IMR-90 (cell line): ENCODE results near the gene BTG3. TPM values are rescaled to one million over a fixed set of nuclear protein-coding genes. Genes with fewer than 3 reads are reported as not detected.

Source experiments
- ATAC-seq: fragments of 200-7000 bp; cut with Tn5 transposase; 2 replicates; pipeline ENCODE4 v1.9.1; 2020; ENCODE audit warnings: low read depth, mild to moderate bottlenecking, moderate library complexity
- BruUV-seq: library from RNA; stranded (reverse); fragments of 400-500 nt; replicated peaks from 2 replicates; lab custom pipeline; 2021; lab: Mats Ljungman, UMichigan
- CTCF ChIA-PET: fragments of 300-600 bp; formaldehyde crosslinking; extraction: SDS; loops from one replicate; lab custom pipeline; 2021; ENCODE audit warnings: antibody characterized with exemption; lab: Yijun Ruan, JAX
- POLR2A ChIA-PET: fragments of 300-600 bp; sonication (Branson Sonifier 250); formaldehyde crosslinking; loops from one replicate; lab custom pipeline; 2022; ENCODE audit warnings: antibody characterized with exemption; ENCODE audit not compliant: unreplicated experiment; lab: Charles Lee
- DNase-seq: peaks from one replicate; pipeline ENCODE4 v3.0.0; 2013
- H2AFZ ChIP-seq: replicated peaks from 2 replicates; pipeline ENCODE3; 2013; ENCODE audit warnings: low read length, mild to moderate bottlenecking; ENCODE audit not compliant: poor library complexity
- H2AK5ac ChIP-seq: 2 replicates; pipeline ENCODE4 v1.6.1; 2013; ENCODE audit warnings: low read depth, low read length, inconsistent platforms
- H2AK9ac ChIP-seq: replicated peaks from 2 replicates; pipeline ENCODE3; 2013; ENCODE audit warnings: mild to moderate bottlenecking, low read depth, low read length, moderate library complexity; ENCODE audit not compliant: poor library complexity
- H2BK120ac ChIP-seq: 2 replicates; pipeline ENCODE4 v1.6.1; 2013; ENCODE audit warnings: low read depth, low read length, inconsistent platforms
- H2BK15ac ChIP-seq: 3 replicates; pipeline ENCODE4 v1.6.1; 2013; ENCODE audit warnings: low read depth, low read length, inconsistent platforms
- H2BK20ac ChIP-seq: 2 replicates; pipeline ENCODE4 v1.6.1; 2013; ENCODE audit warnings: low read depth, mild to moderate bottlenecking, inconsistent platforms, low read length, moderate library complexity
- H2BK5ac ChIP-seq: 2 replicates; pipeline ENCODE4 v1.6.1; 2013; ENCODE audit warnings: mild to moderate bottlenecking, low read depth, low read length, inconsistent platforms; ENCODE audit not compliant: poor library complexity, severe bottlenecking
- H3K14ac ChIP-seq: replicated peaks from 2 replicates; pipeline ENCODE4 v1.6.1; 2013; ENCODE audit warnings: low read depth, low read length, inconsistent platforms
- H3K18ac ChIP-seq: 2 replicates; pipeline ENCODE4 v1.6.1; 2013; ENCODE audit warnings: low read depth, low read length, control low read depth
- H3K23ac ChIP-seq: 2 replicates; pipeline ENCODE4 v1.6.1; 2013; ENCODE audit warnings: low read depth, low read length, inconsistent platforms
- H3K27ac ChIP-seq: 2 replicates; pipeline ENCODE4 v1.5.1; 2013; ENCODE audit warnings: mild to moderate bottlenecking, control low read depth, low read length; ENCODE audit not compliant: insufficient read depth
- H3K27me3 ChIP-seq: 2 replicates; pipeline ENCODE4 v1.6.1; 2013; ENCODE audit warnings: low read length; ENCODE audit not compliant: control insufficient read depth, insufficient read depth
- H3K36me3 ChIP-seq: 2 replicates; pipeline ENCODE4 v1.6.1; 2013; ENCODE audit warnings: low read length, mixed read lengths; ENCODE audit not compliant: control insufficient read depth, insufficient read depth
- H3K4ac ChIP-seq: 2 replicates; pipeline ENCODE4 v1.6.1; 2013; ENCODE audit warnings: low read depth, low read length, inconsistent platforms
- H3K4me1 ChIP-seq: 2 replicates; pipeline ENCODE4 v1.6.1; 2013; ENCODE audit warnings: low read length, mixed read lengths; ENCODE audit not compliant: control insufficient read depth, insufficient read depth
- H3K4me2 ChIP-seq: 2 replicates; pipeline ENCODE4 v1.6.1; 2013; ENCODE audit warnings: low read depth, mild to moderate bottlenecking, control low read depth, low read length, moderate library complexity
- H3K4me3 ChIP-seq: 2 replicates; pipeline ENCODE4 v1.5.1; 2013; ENCODE audit warnings: low read depth, mild to moderate bottlenecking, control low read depth, low read length, moderate library complexity; ENCODE audit not compliant: insufficient read depth
- H3K56ac ChIP-seq: 2 replicates; pipeline ENCODE4 v1.6.1; 2013; ENCODE audit warnings: low read length, inconsistent platforms; ENCODE audit not compliant: insufficient read depth; ENCODE audit errors: extremely low read depth
- H3K79me1 ChIP-seq, 2 experiments: 2 replicates each; pipeline ENCODE4 v1.6.1; 2013; ENCODE audit warnings: low read length in 2 of 2, inconsistent platforms in 1 of 2, low read depth in 1 of 2
- H3K9ac ChIP-seq: 2 replicates; pipeline ENCODE4 v1.6.1; 2013; ENCODE audit warnings: low read depth, low read length, control low read depth
- H3K9me1 ChIP-seq: 2 replicates; pipeline ENCODE4 v1.6.1; 2013; ENCODE audit warnings: low read length, inconsistent platforms; ENCODE audit not compliant: insufficient read depth
- H3K9me3 ChIP-seq: 2 replicates; pipeline ENCODE4 v1.6.1; 2013; ENCODE audit warnings: low read length; ENCODE audit not compliant: control insufficient read depth, insufficient read depth
- H4K20me1 ChIP-seq: 2 replicates; pipeline ENCODE4 v1.6.1; 2013; ENCODE audit warnings: low read length, inconsistent platforms; ENCODE audit not compliant: insufficient read depth
- H4K5ac ChIP-seq: 2 replicates; pipeline ENCODE4 v1.6.1; 2013; ENCODE audit warnings: mild to moderate bottlenecking, low read depth, low read length, control low read depth
- H4K8ac ChIP-seq, 2 experiments: 2 replicates each; pipeline ENCODE4 v1.6.1; 2013; ENCODE audit warnings: low read depth in 2 of 2, low read length in 2 of 2, control low read depth in 1 of 2, inconsistent platforms in 1 of 2
- H4K91ac ChIP-seq: 2 replicates; pipeline ENCODE4 v1.6.1; 2013; ENCODE audit warnings: low read depth, low read length, inconsistent platforms; ENCODE audit not compliant: insufficient read depth
- CHD1 ChIP-seq: IDR thresholded peaks from 2 replicates; pipeline ENCODE4 v1.6.1; 2012; ENCODE audit warnings: low read depth, low read length, improper control_type of control experiment
- ELK1 ChIP-seq: fragments of 150-350 bp; IDR thresholded peaks from 2 replicates; pipeline ENCODE4 v1.6.1; 2016; ENCODE audit warnings: low read depth, mild to moderate bottlenecking, low read length, moderate library complexity, borderline replicate concordance
- FOS ChIP-seq: fragments of 150-350 bp; IDR thresholded peaks from 2 replicates; pipeline ENCODE4 v1.6.1; 2016; ENCODE audit warnings: low read depth, low read length
- MXI1 ChIP-seq: IDR thresholded peaks from 2 replicates; pipeline ENCODE4 v1.6.1; 2012; ENCODE audit warnings: low read depth, mild to moderate bottlenecking, low read length, moderate library complexity, borderline replicate concordance
- NFE2L2 ChIP-seq: fragments of 150-350 bp; IDR thresholded peaks from 2 replicates; pipeline ENCODE4 v1.6.1; 2016; ENCODE audit warnings: low read depth, mild to moderate bottlenecking, low read length
- POLR2A ChIP-seq: IDR thresholded peaks from 2 replicates; pipeline ENCODE4 v1.6.1; 2012; ENCODE audit warnings: mild to moderate bottlenecking, low read depth, low read length
- RAD21 ChIP-seq: IDR thresholded peaks from 2 replicates; pipeline ENCODE4 v1.6.1; 2012; ENCODE audit warnings: low read length, improper control_type of control experiment
- RFX5 ChIP-seq: IDR thresholded peaks from 2 replicates; pipeline ENCODE4 v1.8.0; 2012; ENCODE audit warnings: low read depth, mild to moderate bottlenecking, low read length, moderate library complexity
- USF2 ChIP-seq: fragments of 150-350 bp; IDR thresholded peaks from 2 replicates; pipeline ENCODE4 v1.6.1; 2017; ENCODE audit warnings: mild to moderate bottlenecking, antibody characterized with exemption, low read length, low read depth
- WGBS, 2 experiments: methylation state at CpG; one replicate each; pipeline versions ENCODE4 v1.1.5 to v1.1.7; 2013; ENCODE audit warnings: missing lambda C conversion rate in 2 of 2; ENCODE audit not compliant: insufficient read length in 1 of 2; ENCODE audit errors: extremely low coverage in 2 of 2; 5-methylcytosine and 5-hydroxymethylcytosine counted together
- dilution Hi-C: fragments of 300-500 bp; cut with HindIII; formaldehyde crosslinking; loops from one replicate; pipeline ENCODE4 v1.14.3; 2018; ENCODE audit warnings: low sequenced_read_pairs; ENCODE audit not compliant: unreplicated experiment
- in situ Hi-C: fragments of 300-500 bp; cut with MboI; formaldehyde crosslinking; loops from 3 replicates; pipeline ENCODE4 v1.14.3; 2019; ENCODE audit warnings: low sequenced_read_pairs, inconsistent platforms, mixed read lengths
- intact Hi-C: fragments of 100-400 bp; cut with micrococcal nuclease; formaldehyde crosslinking; loops from 2 replicates; pipeline ENCODE4 v1.10.0; 2022
- polyA plus RNA-seq, 3 experiments: library from polyadenylated mRNA; depleted of rRNA; stranded (reverse); fragments of >200 nt; gene quantifications; 2 replicates each; pipeline ENCODE4 v1.2.3, GENCODE V29; 2012; ENCODE audit warnings: low replicate concordance in 1 of 3
- total RNA-seq: library from RNA; depleted of rRNA; stranded (reverse); fragments of >200 nt; gene quantifications from 2 replicates; pipeline ENCODE4 v1.2.3, GENCODE V29; 2012

BTG3 gene
- total and polyA plus RNA-seq, 2 of the 4 experiments (the other 2 are of a cell fraction), result 22.4 to 38.1 TPM

- no peak overlapping the region for H2BK20ac ChIP-seq
- no peak overlapping the region for H3K56ac ChIP-seq
- no peak overlapping the region for H2AK5ac ChIP-seq
- DNase-seq (no peak), ATAC-seq (no peak)
- dilution Hi-C loops (no loop called here), intact Hi-C loops (no loop called here), in situ Hi-C loops (no loop called here)
- no peak overlapping the region for H3K4ac ChIP-seq
- no peaks in the 10 kb centered on the region for H3K27me3 ChIP-seq
- H4K8ac ChIP-seq, result no peak overlapping the region
- no peak overlapping the region for H4K91ac ChIP-seq
- no peak overlapping the region for H2BK15ac ChIP-seq
- H3K4me2 ChIP-seq, result no peak overlapping the region
- H3K14ac ChIP-seq, result no peak overlapping the region
- TF ChIP-seq USF2 (no peak), POLR2A (no peak), ELK1 (no peak), MXI1 (no peak), CHD1 (no peak), NFE2L2 (no peak), RFX5 (no peak), FOS (no peak), RAD21 (no peak)
- H3K23ac ChIP-seq, result no peak overlapping the region
- no peak overlapping the region for H2BK120ac ChIP-seq
- no TSS peak for BruUV-seq
- no CpG with 5 or more reads among the region's 4 CpGs for WGBS, 2 experiments
- H3K9me1 ChIP-seq, result no peaks in the 10 kb centered on the region
- H2BK5ac ChIP-seq, result no peak overlapping the region
- no peak overlapping the region for H2AFZ ChIP-seq
- no peaks in the 10 kb centered on the region for H3K36me3 ChIP-seq
- H4K20me1 ChIP-seq, result no peaks in the 10 kb centered on the region
- no peak overlapping the region for H4K5ac ChIP-seq
- no peak overlapping the region for H3K9ac ChIP-seq
- H3K27ac ChIP-seq, result no peak overlapping the region
- CTCF ChIA-PET, result no interaction called here
- H3K18ac ChIP-seq, result no peak overlapping the region
- no peaks in the 10 kb centered on the region for H3K9me3 ChIP-seq
- no peaks in the 10 kb centered on the region for H3K4me1 ChIP-seq
- no peak overlapping the region for H2AK9ac ChIP-seq
- no peak overlapping the region for H3K4me3 ChIP-seq
- POLR2A ChIA-PET, result no interaction called here
- H3K79me1 ChIP-seq, result no peaks in the 10 kb centered on the region
These were observed 34.1 kb upstream of the BTG3 start for GRCh38 chr21:17646790-17647189.
